ENCODE measurements around the gene MOCS3. TPM values are rescaled to one million over a fixed set of nuclear protein-coding genes. Genes with fewer than 3 reads are reported as not detected.

MOCS3 gene
- total and polyA plus RNA-seq, 2 experiments from 2014 or later = 5.3 to 11.5 TPM

- Histone ChIP-seq H3K27me3 (replicated peaks; ENCODE audit: insufficient read depth) (no peaks in the 10 kb centered on the region), H3K4me2 (ENCODE audit: unreplicated experiment) (no peak overlapping the region), H3K79me2 (ENCODE audit: insufficient read depth) (no peaks in the 10 kb centered on the region), H4K20me1 (ENCODE audit: insufficient read depth) (no peaks in the 10 kb centered on the region), H3K4me3 (no peak overlapping the region), H3K4me1 (ENCODE audit: insufficient read depth) (peaks cover 25% of the 10 kb centered on the region), H3F3A (ENCODE audit: insufficient read depth) (peaks cover 28% of the 10 kb centered on the region), H3K27ac (peak overlapping the region; percentile 94), H3K9ac (peak overlapping the region; percentile 66), H2AFZ (no peak overlapping the region), H3K9me3 (ENCODE audit: low read depth) (no peaks in the 10 kb centered on the region), H3K9me2 (ENCODE audit: insufficient read depth) (no peaks in the 10 kb centered on the region), H3K36me3 (ENCODE audit: low read depth) (no peaks in the 10 kb centered on the region)
- peak; percentile 87 for DNase-seq
- TF ChIP-seq EZH2 (IDR thresholded peaks at IDR 0.05; ENCODE audit: insufficient read depth, poor library complexity, severe bottlenecking) (no peak), EZH2phosphoT487 (IDR thresholded peaks at IDR 0.05; ENCODE audit: insufficient read depth, low read depth) (no peak)
- in situ Hi-C loops (cut with MboI) = loop anchor here (10.0 to 25.0 kb wide), 3 partner anchors 624 to 1106 kb away; no protein-coding TSS in a partner anchor
- 57% methylated on average over 26 of the region's 26 CpGs for WGBS, 2 experiments (ENCODE audit: low coverage in 1 of 2, low lambda C conversion rate in 2 of 2, missing lambda C conversion rate in 2 of 2)
Measured at GRCh38 chr20:50980851-50981713, 22.5 kb downstream of the MOCS3 start.

GRCh38 chr20:50981714-50982048 lies 23.1 kb downstream of the MOCS3 start:
- H3K4me1 ChIP-seq (ENCODE audit: insufficient read depth) = peaks cover 25% of the 10 kb centered on the region
- H3K27me3 ChIP-seq (replicated peaks; ENCODE audit: insufficient read depth) = no peaks in the 10 kb centered on the region
- 82 to 89% methylated on average over 3 of the region's 3 CpGs for WGBS, 2 experiments (ENCODE audit: low coverage in 1 of 2, low lambda C conversion rate in 2 of 2, missing lambda C conversion rate in 2 of 2)
- H3K4me2 ChIP-seq (ENCODE audit: unreplicated experiment) = peak overlapping the region; percentile 1
- H3F3A ChIP-seq (ENCODE audit: insufficient read depth) = peaks cover 28% of the 10 kb centered on the region
- no peaks in the 10 kb centered on the region for H3K9me3 ChIP-seq (ENCODE audit: low read depth)
- no peak overlapping the region for H3K4me3 ChIP-seq
- H3K9ac ChIP-seq = peak overlapping the region; percentile 66
- peak overlapping the region; percentile 61 for H3K27ac ChIP-seq
- H4K20me1 ChIP-seq (ENCODE audit: insufficient read depth) = no peaks in the 10 kb centered on the region
- no peak for DNase-seq
- no peaks in the 10 kb centered on the region for H3K79me2 ChIP-seq (ENCODE audit: insufficient read depth)
- no peaks in the 10 kb centered on the region for H3K36me3 ChIP-seq (ENCODE audit: low read depth)
- H3K9me2 ChIP-seq (ENCODE audit: insufficient read depth) = no peaks in the 10 kb centered on the region
- TF ChIP-seq EZH2 (IDR thresholded peaks at IDR 0.05; ENCODE audit: insufficient read depth, poor library complexity, severe bottlenecking) = no peak
- no peak for TF ChIP-seq EZH2phosphoT487 (IDR thresholded peaks at IDR 0.05; ENCODE audit: insufficient read depth, low read depth)
- in situ Hi-C loops (cut with MboI) = loop anchor here (10.0 to 25.0 kb wide), 3 partner anchors 623 to 1106 kb away; no protein-coding TSS in a partner anchor
- H2AFZ ChIP-seq = no peak overlapping the region

- in situ Hi-C loops (cut with MboI) = loop anchor here (10.0 to 25.0 kb wide), 3 partner anchors 622 to 1105 kb away; no protein-coding TSS in a partner anchor
- Histone ChIP-seq H3K4me2 (ENCODE audit: unreplicated experiment) (no peak overlapping the region), H3F3A (ENCODE audit: insufficient read depth) (peaks cover 28% of the 10 kb centered on the region), H3K36me3 (ENCODE audit: low read depth) (no peaks in the 10 kb centered on the region), H3K4me3 (no peak overlapping the region), H2AFZ (no peak overlapping the region), H3K27me3 (replicated peaks; ENCODE audit: insufficient read depth) (no peaks in the 10 kb centered on the region), H3K79me2 (ENCODE audit: insufficient read depth) (no peaks in the 10 kb centered on the region), H3K4me1 (ENCODE audit: insufficient read depth) (peaks cover 25% of the 10 kb centered on the region), H3K9ac (peak overlapping the region; percentile 66), H3K9me2 (ENCODE audit: insufficient read depth) (no peaks in the 10 kb centered on the region), H3K27ac (peak overlapping the region; percentile 61), H3K9me3 (ENCODE audit: low read depth) (no peaks in the 10 kb centered on the region), H4K20me1 (ENCODE audit: insufficient read depth) (no peaks in the 10 kb centered on the region)
- 13 to 16% methylated on average over 4 of the region's 4 CpGs for WGBS, 2 experiments (ENCODE audit: low coverage in 1 of 2, low lambda C conversion rate in 2 of 2, missing lambda C conversion rate in 2 of 2)
- TF ChIP-seq EZH2 (IDR thresholded peaks at IDR 0.05; ENCODE audit: insufficient read depth, poor library complexity, severe bottlenecking) = no peak
- no peak for TF ChIP-seq EZH2phosphoT487 (IDR thresholded peaks at IDR 0.05; ENCODE audit: insufficient read depth, low read depth)
- DNase-seq = peak; percentile 96
Measured at GRCh38 chr20:50982363-50982762, 23.7 kb downstream of the MOCS3 start.

GRCh38 chr20:50983321-50983720 lies 24.7 kb downstream of the MOCS3 start:
- no peak for DNase-seq
- H3K79me2 ChIP-seq (ENCODE audit: insufficient read depth) = no peaks in the 10 kb centered on the region
- no peak overlapping the region for H2AFZ ChIP-seq
- H3K4me2 ChIP-seq (ENCODE audit: unreplicated experiment) = no peak overlapping the region
- H4K20me1 ChIP-seq (ENCODE audit: insufficient read depth) = no peaks in the 10 kb centered on the region
- in situ Hi-C loops (cut with MboI) = loop anchor here (10.0 to 25.0 kb wide), 3 partner anchors 621 to 1104 kb away; no protein-coding TSS in a partner anchor
- no peak overlapping the region for H3K9ac ChIP-seq
- peaks cover 28% of the 10 kb centered on the region for H3F3A ChIP-seq (ENCODE audit: insufficient read depth)
- no peaks in the 10 kb centered on the region for H3K9me2 ChIP-seq (ENCODE audit: insufficient read depth)
- no peaks in the 10 kb centered on the region for H3K27me3 ChIP-seq (replicated peaks; ENCODE audit: insufficient read depth)
- H3K9me3 ChIP-seq (ENCODE audit: low read depth) = no peaks in the 10 kb centered on the region
- H3K4me1 ChIP-seq (ENCODE audit: insufficient read depth) = peaks cover 25% of the 10 kb centered on the region
- H3K36me3 ChIP-seq (ENCODE audit: low read depth) = no peaks in the 10 kb centered on the region
- H3K4me3 ChIP-seq = no peak overlapping the region
- WGBS, 2 experiments (ENCODE audit: low coverage in 1 of 2, low lambda C conversion rate in 2 of 2, missing lambda C conversion rate in 2 of 2) = 75 to 80% methylated on average over 2 of the region's 2 CpGs
- 0 out of 2 replicates have a peak overlapping the region, but pooled peaks have one; percentile 55 for H3K27ac ChIP-seq
- TF ChIP-seq EZH2phosphoT487 (IDR thresholded peaks at IDR 0.05; ENCODE audit: insufficient read depth, low read depth) (no peak), EZH2 (IDR thresholded peaks at IDR 0.05; ENCODE audit: insufficient read depth, poor library complexity, severe bottlenecking) (no peak)
